C4-2B (cell line): ENCODE measurements around the gene FBXO8.

Source experiments
- H3K27ac ChIP-seq: fragments of 450-650 bp; 2 replicates; pipeline ENCODE4 v1.5.1; 2017
- CTCF ChIP-seq: fragments of 450-650 bp; conservative IDR thresholded peaks from 2 replicates; pipeline ENCODE4 v1.5.1; 2017; ENCODE audit warnings: mild to moderate bottlenecking
- ZFX ChIP-seq: fragments of 450-650 bp; IDR thresholded peaks from 2 replicates; pipeline ENCODE4 v1.6.1; 2017

Gene FBXO8

DNA sequence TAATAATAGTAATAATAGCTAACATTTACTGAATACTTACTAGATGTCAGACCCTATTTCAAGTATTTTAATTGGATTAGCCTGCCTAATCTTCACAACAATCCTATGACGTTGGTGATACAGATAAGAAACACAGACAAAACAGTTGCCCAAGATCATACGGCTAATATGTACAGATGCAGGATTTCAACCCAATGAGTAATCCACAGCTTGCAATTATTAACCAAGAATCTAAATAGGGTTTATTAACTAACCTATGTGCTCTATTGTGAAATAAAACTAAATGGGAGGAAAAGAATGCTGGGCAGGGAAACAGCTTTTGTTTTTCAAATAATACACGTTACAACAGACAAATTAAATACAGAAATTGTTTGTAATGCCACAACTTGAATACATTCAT is 23.4 kb downstream of the FBXO8 start:
- TF ChIP-seq ZFX, result no peak
- TF ChIP-seq CTCF, result no peak
- no peak overlapping the region for H3K27ac ChIP-seq

- no peak overlapping the region for H3K27ac ChIP-seq
- TF ChIP-seq ZFX (no peak), CTCF (no peak)
These were observed 23.9 kb downstream of the FBXO8 start for GRCh38 chr4:174259580-174259979.

DNA sequence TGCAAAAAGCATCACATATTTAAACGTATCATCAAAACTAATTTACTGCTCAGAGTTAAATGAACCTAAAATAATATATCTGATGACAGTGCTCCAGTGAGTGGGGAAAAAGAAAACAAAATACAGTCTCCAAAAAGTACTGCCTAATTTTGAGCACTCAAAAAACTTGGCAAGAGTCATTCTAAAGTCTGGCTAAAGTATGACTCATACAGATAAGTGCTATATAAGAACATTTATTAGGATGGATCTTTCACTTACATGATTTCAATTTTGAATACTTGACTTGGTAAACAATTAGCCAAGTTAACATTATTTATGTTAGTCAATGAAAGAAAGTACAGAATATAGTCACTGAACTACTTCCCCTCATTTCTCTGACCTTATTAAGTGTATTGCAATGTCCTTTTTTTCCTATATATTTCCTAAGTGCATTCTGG is 27.2 kb downstream of the FBXO8 start:
- no peak for TF ChIP-seq CTCF
- TF ChIP-seq ZFX, result no peak
- no peak overlapping the region for H3K27ac ChIP-seq

DNA sequence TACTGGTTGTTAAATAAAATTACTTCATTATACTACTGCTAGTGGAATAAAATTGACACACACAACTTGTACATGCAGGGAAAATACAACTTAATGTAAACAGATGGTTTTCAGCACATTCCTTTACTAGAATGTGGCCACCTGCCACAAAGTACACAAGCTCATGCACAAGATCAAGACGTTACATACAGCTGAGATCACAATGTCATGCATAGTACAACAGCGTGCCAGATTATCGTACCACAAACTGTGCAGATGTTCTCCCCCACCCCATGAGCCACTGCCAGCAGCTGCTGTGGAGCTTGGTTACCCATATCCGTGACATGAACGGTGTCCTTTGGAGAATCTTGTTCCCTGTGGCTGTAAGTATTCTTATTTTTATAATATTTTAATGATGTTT is 27.7 kb downstream of the FBXO8 start:
- no peak for TF ChIP-seq ZFX
- TF ChIP-seq CTCF, result no peak
- H3K27ac ChIP-seq, result no peak overlapping the region

- TF ChIP-seq CTCF (no peak), ZFX (no peak)
- no peak overlapping the region for H3K27ac ChIP-seq
These were observed 28.1 kb downstream of the FBXO8 start for GRCh38 chr4:174255374-174255773.

- H3K27ac ChIP-seq, result no peak overlapping the region
- TF ChIP-seq CTCF (no peak), ZFX (no peak)
These were observed 28.9 kb downstream of the FBXO8 start for GRCh38 chr4:174254613-174255012.

- no peak for TF ChIP-seq CTCF
These were observed 31.1 kb downstream of the FBXO8 start for GRCh38 chr4:174252412-174252811.

More at GRCh38 chr4:174252412-174252811, 31.1 kb downstream of the FBXO8 start:
- no peak overlapping the region for H3K27ac ChIP-seq
